HG03175 (cell line): ENCODE results near the gene SH3RF2.
A peak's percentile ranks its signal among the peaks of the same experiment; 100 is the strongest.
"Not testable (repeated sequence)": the region's sequence is repeated elsewhere in the genome, so short reads cannot be mapped to it uniquely, and the experiment has no call there.

Experiments used
- ATAC-seq: cut with Tn5 transposase; IDR thresholded peaks from one replicate; pipeline ENCODE4 v1.9.1; 2021; ENCODE audit warnings: mild to moderate bottlenecking, moderate library complexity; ENCODE audit not compliant: unreplicated experiment

The SH3RF2 gene

GRCh38 chr5:145936401-145937131, at the start of gene SH3RF2:
Gene SH3RF2 (plus strand): TSS chr5:145936578. CDS start chr5:145937929, 1,351 bp downstream.
- no peak for ATAC-seq

GRCh38 chr5:145887217-145887616, 49.2 kb upstream of the SH3RF2 start:
- ATAC-seq, result no peak

GRCh38 chr5:145887976-145888574, 48.3 kb upstream of the SH3RF2 start:
- ATAC-seq, result peak; percentile 50

GRCh38 chr5:145889611-145890010, 46.8 kb upstream of the SH3RF2 start:
- ATAC-seq, result no peak

- not testable (repeated sequence) for ATAC-seq
Measured at GRCh38 chr5:145891378-145891777, 45.0 kb upstream of the SH3RF2 start.

GRCh38 chr5:145898171-145898570, 38.2 kb upstream of the SH3RF2 start:
- no peak for ATAC-seq

- no peak for ATAC-seq
Measured at GRCh38 chr5:145902421-145902820, 34.0 kb upstream of the SH3RF2 start.

GRCh38 chr5:145903113-145903512, 33.3 kb upstream of the SH3RF2 start:
- peak; percentile 75 for ATAC-seq

- ATAC-seq, result no peak
Measured at GRCh38 chr5:145903867-145904266, 32.5 kb upstream of the SH3RF2 start.

GRCh38 chr5:145904743-145905142, 31.6 kb upstream of the SH3RF2 start:
- ATAC-seq, result no peak

- ATAC-seq, result no peak
Measured at GRCh38 chr5:145906401-145906800, 30.0 kb upstream of the SH3RF2 start.

- no peak for ATAC-seq
Measured at GRCh38 chr5:145908206-145908960, 28.0 kb upstream of the SH3RF2 start.

- ATAC-seq, result no peak
Measured at GRCh38 chr5:145911164-145911563, 25.2 kb upstream of the SH3RF2 start.

GRCh38 chr5:145912019-145912418, 24.4 kb upstream of the SH3RF2 start:
- ATAC-seq, result no peak

GRCh38 chr5:145912594-145912993, 23.8 kb upstream of the SH3RF2 start:
- no peak for ATAC-seq

GRCh38 chr5:145913701-145914100, 22.7 kb upstream of the SH3RF2 start:
- no peak for ATAC-seq

GRCh38 chr5:145915970-145916638, 20.3 kb upstream of the SH3RF2 start:
- ATAC-seq, result no peak

- ATAC-seq, result no peak
Measured at GRCh38 chr5:145917288-145917687, 19.1 kb upstream of the SH3RF2 start.

GRCh38 chr5:145918397-145918796, 18.0 kb upstream of the SH3RF2 start:
- no peak for ATAC-seq

GRCh38 chr5:145919413-145919812, 17.0 kb upstream of the SH3RF2 start:
- ATAC-seq, result no peak

GRCh38 chr5:145920542-145921210, 15.7 kb upstream of the SH3RF2 start:
- ATAC-seq, result no peak
